NCI-H2107 treated with DMSO at 0.1 percent for 48 hours (cell line): ENCODE measurements around the gene RGS3.
"Not testable (repeated sequence)": the region's sequence is repeated elsewhere in the genome, so short reads cannot be mapped to it uniquely, and the experiment has no call there.

ENCODE experiments used
- DNase-seq: peaks from one replicate; lab custom pipeline; 2025; ENCODE audit not compliant: unreplicated experiment; lab: John Stamatoyannopoulos, UW

Gene RGS3

DNA sequence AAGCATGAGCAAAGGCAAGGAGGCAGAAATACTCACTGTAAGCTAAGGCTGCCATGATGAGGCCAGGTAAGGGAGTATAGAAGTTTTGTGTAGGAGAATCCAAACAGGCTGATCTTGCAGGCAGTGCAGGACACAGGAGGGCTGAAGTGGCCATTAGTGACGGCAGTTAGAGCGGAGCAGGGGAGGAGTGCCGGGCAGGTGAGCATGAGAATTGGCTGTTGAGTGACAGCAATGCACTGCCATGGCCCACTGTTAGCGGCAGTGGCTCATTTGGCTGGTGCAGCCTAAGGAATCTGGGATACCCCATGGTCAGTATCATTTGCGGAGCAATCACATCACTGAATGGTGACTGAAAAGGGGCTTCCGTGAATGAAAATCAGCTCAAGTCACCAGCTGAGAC is 22.8 kb downstream of the RGS3 start:
- DNase-seq: no peak

DNA sequence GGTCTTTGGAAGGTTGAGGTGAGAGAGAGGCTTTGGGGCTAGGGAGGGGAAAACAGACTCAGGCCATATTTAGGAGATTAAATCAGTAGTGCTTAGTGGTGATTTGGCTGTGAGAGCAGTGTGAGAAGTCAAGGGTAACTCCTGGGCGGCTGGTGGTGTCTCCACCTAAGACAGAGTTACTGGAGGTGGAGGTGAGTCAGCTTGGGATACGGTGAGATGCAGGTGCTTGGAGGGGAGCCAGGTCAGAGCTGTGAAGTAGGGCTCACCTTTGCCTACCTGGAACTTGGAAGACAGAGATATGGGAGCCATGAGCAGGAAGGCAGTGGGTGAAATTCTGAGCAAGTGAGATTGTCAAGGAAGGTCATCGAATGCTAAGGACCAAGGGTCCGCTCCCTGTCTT is 24.5 kb downstream of the RGS3 start:
- no peak for DNase-seq

DNA sequence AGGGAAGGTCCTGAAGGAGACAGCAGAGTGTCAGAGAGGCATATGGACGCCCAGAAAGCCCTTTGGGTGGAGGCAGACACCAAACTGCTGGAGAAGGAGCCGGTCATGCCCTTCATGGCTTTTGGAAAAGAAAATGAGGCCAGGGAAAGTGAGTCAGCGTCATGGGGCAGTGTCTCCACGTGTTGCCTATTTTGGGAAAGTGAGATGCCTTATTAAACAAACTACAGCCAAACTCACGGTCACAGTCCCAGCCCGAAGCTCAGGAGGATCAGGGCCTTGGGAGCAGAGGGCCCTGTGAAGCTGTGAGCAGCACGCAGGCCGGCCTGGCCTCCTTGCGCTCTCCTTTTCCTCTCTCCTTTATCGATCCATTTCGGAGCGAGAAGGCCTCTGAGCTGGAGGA is 25.0 kb downstream of the RGS3 start:
- DNase-seq: no peak

DNA sequence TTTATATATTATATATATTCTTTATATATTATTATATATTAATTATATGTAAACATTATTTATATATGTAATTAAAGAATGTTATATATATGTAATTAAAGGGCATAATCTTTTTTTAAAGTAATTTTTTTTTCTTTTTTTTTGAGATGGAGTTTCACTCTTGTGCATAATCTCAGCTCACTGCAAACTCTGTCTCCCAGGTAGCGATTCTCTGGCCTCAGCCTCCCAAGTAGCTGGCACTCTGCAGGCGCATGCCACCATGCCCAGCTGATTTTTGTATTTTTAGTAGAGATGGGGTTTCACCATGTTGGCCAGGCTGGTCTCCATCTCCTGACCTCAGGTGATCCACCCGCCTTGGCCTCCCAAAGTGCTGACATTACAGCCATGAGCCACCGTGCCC is 27.6 kb downstream of the RGS3 start:
- DNase-seq: not testable (repeated sequence)

DNA sequence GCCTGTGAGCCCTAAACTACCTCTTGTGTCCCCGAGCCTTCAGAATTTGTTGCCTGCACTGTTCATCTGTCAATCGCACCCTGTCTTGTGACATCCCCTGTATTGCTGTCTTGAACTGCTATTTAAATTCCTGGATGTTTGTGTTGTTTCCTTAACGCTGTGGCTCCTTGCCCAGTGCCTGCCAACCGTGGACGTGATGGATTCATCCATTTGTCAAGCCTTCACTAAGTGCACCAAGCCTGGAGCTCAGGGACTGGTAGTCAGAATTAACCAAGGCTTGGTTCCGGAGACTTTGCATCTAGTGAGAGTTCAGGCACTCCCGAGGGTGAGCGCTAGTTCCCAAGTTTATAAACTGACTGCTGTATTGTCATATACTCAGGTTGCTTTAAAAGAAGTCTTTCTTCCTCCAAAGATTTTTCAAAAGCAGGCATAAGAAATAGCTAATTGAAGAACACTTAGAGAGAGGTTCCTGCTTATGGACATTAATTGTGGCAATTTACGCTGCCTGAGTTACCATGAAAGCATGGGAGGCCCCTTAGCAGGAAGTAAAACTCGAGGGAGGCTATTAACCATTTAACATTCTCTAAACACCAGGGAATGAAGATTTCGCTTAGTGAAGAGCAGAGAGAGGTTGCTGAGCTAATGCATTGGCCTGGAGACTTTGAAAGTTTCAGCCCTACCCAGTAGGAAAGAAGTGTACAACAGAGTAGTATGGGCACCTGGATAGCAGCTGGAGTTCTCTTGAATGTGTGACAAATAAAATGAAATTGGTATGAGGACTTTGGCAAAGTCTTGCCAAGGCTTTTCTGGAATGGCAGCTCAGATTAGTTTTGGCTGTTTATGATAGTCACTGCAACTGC is 29.0 kb downstream of the RGS3 start:
- no peak for DNase-seq

DNA sequence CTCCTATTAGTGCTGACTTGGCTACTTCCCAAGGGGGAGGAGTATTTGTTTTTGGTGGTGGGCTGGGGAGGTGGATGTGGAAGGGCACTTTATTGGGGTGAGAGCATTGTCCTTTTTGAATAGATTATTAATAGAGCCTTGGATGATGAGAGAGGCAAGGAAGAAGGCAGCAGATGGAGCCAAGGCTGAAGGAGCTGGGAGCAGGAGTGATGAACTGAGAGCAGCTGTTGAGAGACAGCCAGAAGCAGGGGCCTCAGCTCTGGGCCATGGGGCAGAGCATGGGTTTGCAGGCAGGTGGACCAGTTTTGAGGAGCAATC is 29.6 kb downstream of the RGS3 start:
- DNase-seq: no peak

DNA sequence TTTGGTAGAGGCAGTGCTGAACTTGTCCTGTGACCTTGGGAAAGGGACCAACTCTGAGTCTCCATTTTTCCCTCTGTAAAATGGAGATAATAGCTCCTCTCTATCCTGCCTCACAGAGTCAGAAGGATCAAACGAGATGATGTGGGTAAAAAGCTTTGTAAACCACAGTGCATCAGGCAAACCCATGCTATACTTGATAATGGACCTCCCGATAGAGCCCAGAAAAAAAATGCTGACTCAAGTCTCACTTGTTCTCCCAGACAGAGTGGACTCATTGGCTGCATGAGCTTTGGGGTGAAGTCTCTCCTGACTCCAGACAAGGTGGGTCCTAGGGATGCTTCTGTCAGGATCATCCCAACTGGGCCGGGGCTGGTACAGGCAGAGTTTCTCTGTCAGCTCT is 32.0 kb downstream of the RGS3 start:
- DNase-seq: no peak

DNA sequence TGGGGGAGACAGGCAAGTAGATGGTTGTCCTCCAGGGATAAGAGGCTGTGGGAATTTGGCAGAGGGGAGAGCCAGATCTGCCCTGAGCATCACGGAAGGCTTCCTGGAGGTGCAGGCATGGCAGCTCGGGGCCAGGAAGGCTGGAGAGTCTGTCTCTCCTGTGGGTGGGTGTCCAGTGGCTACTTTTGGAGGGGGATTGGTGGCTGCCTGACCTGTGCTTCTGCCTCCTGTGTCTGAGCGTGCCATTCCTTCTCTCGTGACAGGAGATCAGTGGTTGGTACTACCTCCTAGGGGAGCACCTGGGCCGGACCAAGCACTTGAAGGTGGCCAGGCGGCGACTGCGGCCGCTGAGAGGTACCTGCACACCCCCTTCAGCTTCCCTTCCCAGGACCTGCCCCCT is 33.5 kb downstream of the RGS3 start:
- no peak for DNase-seq

DNA sequence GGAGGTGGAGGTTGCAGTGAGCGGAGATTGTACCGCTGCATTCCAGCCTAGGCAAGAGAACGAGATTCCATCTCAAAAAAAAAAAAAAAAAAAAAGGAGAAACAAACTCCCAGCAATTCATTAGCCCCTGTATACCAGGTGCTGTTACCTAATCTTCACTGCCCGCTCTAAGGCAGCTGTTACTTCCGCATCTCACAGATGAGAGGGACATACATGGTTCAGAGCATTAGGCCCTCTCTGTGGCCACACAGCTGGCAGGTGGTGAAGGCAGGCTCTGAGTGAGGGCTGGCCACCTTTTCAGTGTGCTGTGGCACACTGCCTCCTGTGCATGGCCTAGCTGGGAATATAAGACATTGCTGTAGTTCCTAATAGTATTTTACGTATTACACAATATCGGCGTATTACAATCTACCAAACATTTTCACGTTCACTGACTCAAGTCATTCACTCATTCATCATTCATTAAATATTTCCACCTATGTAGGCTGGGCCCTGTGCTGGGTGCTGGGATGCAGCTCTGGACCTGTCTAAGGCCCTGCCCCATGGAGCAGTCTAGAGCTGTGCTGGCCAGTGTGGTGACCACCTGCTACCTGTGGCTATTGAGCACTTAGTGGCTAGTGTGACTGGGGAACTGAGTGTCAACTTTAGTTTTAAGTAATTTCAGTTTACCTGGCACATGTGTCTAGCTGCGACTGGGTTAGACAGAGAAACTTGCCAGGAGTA is 35.8 kb downstream of the RGS3 start:
- no peak for DNase-seq

DNA sequence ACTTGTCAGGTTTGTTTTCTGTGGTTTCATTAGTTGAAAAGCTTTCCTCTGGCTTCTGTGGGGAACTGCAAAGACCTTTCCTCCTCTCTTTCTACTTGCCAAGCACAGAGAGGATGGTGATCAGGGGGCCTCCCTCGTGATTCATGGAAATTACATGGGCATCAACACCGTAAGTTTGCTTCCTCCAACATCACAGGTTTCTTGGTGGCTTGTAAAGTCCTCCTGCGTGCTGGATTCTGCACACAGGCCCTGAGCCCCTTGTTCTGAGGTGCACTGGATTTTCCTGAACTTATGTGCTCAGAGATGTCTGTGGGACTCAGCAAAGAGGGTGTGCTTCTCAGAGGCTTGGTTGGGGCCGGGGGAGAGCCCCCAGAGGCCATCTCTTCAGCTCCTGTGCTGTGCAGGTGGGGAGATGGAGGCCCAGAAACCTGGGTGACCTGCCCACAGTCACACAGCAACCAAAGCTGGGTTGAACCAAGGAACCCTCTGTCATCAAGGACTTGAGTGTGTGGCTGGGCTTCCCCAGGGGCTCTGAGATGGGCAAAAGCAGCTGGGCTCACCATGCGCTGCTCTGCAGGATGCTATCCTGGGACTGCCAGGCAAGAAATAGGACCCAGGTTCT is 36.5 kb downstream of the RGS3 start:
- DNase-seq: no peak

DNA sequence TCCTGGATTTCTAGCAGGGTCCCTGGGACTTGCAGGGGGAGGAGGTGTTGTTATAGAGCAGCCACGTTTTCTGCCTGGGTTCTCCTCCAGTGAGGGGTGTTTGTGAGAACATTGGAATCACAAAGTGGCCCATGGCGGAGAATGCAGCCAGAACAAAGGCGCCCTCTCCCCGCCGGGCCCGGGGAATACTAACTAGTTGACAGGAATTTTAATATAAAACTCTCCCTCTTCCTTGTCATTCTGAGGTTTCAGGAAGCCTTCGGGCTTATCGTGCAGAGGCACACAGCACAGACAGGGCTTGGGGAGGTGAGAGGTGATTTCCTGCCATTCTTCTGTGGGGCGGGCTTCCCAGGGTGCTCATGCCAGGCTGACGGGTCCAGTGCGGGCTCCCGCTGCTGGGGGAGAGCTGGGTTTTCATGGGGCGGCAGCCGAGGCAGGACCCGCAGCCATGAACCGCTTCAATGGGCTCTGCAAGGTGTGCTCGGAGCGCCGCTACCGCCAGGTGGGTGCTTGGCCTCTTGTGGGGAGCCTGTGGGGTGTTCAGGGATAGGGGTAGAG is 37.7 kb downstream of the RGS3 start:
- DNase-seq: no peak

DNA sequence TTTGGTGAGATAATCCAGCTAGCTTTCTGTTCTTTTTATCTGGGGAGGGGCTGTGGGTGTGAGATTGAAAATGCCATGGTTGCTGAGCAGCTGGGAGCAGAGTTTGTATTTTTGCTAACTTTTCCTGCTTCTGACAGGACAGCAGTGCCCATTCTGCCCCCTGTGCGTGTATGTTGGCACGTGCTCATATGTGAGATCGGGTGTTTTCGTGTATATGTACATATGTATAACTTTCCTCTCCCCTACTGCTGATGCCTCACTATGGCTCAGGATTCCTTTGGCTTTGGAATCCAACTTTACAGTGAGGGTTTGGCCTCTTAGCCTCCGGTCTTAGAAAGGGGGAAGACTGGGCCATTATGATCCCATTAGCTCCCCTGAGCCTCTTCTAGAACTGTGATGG is 38.3 kb downstream of the RGS3 start:
- DNase-seq: no peak

DNA sequence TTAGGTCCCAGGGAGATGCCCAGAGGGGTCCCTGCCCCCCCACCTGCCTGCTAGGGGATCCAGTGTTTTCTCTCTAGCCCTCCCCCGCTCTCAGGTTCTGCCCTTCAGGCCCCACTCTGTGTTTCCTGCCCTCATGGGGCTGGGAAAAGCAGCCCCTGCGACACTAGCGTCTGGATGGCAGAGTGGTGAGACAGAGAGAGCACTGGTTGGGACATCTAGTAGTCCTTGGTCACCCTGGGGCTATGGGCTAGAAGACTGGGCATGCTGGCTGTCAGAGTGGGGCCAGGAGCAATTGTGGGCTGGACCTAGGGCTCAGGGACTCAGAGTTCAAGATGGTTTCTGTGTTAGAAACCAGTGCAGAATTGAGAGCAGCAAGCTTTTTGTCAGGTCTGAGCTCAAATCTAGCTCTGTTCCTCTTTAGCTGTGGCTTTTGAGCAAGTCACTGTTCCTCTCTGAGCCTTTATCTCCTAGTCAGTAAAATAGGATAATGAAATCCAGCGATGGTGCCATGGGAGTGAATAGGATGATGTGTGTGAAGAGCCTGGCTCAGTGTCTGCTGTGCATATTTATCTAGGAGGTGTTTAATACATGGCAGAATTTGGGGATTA is 39.0 kb downstream of the RGS3 start:
- DNase-seq: no peak

DNA sequence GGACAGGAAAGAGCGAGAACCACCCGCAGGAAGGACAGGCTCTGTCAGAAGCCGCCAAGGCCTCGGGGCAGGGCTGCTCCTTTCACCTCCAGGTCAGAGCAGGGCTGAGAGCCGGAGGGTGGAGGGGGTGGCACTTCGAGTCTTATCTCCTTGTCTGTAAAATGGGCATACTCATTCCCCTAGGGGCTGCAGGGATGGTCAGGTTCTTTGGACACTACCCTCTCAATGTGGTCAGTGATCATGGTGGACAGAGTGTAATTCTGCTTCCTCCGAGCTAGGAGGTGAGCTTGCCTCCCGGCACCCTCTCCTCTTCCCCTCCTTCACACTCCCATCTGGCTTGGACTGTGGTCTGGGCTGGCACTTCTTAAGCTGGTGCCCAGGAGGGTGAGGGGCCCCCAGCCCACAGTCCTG is 39.6 kb downstream of the RGS3 start:
- no peak for DNase-seq

DNA sequence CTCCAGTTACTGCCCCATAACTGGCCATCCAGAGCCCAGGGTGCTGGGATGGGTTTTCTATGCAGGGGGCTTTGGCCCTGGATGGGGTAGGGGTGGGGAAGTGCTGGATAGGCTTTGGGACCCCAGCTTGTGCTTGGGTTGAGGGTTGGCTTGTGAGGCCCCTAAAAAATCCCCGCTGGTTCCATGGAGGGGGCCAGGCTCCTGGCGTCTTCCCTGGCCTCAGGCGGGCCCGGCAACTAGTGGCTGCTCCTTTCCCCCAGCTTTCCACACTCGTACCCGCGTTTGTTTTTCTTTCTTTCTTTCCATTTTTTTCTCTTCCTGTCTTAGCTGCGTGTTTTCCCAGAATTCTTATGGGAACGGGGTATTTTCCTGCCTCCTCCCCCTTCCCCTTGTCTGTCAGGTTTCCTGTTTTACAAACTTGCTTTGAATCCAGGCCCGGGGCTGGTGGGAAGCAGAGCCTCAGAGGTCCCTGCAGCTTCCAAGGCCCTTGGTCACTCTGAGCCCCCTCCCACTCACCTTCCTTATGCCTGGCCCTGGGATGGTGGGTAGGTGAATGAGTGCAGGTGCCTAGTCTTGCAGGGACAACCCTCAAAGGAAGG is 40.2 kb downstream of the RGS3 start:
- DNase-seq: no peak

DNA sequence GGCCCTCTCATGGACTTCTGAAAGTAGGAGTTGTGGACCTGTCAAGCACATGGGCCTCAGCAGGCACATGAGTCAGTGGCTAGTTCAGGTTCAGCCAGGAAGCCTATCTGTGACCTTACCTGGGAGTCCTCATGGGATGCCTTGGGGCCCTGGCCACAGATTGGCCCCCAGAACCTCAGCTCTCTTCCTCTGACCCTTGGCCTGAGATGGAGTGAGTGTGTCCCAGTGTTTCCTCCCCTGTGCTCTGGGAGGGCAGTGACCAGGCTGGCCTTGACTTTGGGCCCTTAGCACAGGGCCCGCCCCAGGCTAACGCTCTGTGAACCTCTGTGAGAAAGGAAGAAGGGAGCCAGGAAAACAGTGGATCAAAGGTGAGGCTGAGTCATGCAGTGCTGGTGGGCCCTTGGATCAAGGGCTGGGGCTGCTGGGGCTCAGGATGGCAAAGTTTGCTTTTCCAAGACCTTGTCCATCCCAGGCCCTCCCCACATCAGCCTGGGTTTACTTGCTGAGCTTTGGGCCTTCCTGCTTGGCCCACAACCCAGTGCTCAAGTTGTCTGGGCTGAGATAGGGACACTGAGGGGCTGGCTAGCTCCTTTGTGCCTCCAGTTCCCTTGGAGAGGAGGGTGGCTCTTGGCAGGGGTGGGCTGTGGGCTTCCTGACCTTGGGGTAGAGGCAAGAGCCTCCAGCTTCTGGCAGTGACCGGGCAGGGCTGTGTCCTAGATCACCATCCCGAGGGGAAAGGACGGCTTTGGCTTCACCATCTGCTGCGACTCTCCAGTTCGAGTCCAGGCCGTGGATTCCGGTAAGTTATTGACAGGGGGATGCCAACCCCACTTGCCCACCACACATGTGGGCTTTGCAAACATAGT is 41.4 kb downstream of the RGS3 start:
- no peak for DNase-seq

DNA sequence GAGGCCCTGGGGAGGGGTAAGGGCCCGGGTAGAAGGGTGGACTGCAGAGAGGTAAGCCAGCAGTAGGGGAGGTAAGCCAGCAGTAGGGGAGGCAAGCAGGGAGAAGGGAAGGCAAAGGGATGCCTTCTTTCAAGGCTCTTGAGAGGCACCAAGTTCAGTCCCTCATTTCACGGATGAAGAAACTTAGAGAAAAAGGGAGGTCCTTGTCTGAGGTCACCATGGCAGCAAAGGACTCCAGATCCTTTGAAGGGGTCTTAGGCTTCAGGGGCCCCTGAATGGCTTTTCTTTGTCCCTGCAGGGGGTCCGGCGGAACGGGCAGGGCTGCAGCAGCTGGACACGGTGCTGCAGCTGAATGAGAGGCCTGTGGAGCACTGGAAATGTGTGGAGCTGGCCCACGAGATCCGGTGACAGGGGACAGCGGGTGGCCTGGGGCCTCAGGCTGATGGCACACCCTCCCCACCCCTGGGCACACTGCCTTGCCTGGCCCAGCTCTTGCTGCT is 42.6 kb downstream of the RGS3 start:
- no peak for DNase-seq

DNA sequence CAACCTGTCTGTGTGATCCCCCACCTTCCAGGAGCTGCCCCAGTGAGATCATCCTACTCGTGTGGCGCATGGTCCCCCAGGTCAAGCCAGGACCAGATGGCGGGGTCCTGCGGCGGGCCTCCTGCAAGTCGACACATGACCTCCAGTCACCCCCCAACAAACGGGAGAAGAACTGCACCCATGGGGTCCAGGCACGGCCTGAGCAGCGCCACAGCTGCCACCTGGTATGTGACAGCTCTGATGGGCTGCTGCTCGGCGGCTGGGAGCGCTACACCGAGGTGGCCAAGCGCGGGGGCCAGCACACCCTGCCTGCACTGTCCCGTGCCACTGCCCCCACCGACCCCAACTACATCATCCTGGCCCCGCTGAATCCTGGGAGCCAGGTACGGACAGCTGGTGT is 43.7 kb downstream of the RGS3 start:
- DNase-seq: no peak

DNA sequence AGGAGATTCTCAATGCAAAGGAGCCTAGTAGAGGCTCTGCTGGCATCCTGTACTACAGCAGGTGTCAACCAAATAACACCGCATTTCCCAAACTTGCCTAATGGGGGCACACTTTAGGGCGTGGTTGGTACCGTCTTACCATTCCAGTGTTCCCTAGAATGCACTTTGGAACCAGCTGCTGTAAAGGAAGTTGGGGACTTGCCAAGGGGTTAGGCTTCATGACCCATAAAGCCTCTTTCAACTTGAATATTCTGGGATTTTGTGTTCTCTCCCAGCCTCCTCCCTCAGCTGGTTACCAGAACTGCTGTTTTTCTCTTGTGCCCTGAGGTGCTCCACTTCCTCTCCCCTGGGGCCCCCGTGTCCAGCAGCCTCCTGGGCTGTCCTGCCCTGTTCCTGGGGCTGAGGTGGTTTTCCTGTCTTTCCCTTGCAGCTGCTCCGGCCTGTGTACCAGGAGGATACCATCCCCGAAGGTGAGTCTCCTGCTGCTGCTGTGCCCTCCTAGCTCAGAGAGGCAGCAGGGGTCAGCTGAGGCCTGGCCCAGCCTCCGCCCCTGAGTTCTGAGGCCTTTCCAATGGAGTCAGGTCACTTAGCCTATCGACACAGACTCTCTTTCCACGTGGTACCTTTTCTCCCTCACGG is 44.7 kb downstream of the RGS3 start:
- no peak for DNase-seq

DNA sequence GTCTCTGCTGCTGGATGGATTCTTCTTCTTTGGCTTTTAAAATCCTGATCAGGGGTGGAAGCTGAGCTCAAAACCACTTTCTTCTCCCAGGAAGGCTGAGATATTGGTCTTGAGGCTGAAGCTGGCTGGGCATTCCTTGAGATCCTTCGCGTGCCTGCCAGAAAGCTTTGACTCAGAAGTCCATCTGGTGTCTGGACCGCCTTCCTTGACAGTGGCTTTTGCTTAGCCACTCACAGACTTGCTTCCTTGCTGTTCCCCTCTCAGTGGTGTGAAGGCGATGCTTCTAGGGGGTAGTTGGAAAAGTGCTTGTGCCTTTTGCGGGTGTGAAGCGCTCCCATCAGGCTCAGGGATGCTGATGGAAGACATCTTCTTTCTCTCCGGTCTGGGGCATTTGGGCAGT is 45.9 kb downstream of the RGS3 start:
- no peak for DNase-seq
